Smooth muscle cell (in vitro differentiated cells): Measurements from ENCODE around the gene ACSL1. TPM values are rescaled to one million over a fixed set of nuclear protein-coding genes. Genes with fewer than 3 reads are reported as not detected.

Experiments
- DNase-seq: peaks from one replicate; lab custom pipeline; 2025; ENCODE audit not compliant: unreplicated experiment; lab: John Stamatoyannopoulos, UW
- H2AFZ ChIP-seq: fragments of 200-600 bp; sonication (generic); 2 replicates; pipeline ENCODE4 v1.6.0; 2016; ENCODE audit warnings: antibody characterized with exemption, low read depth, mild to moderate bottlenecking
- H3F3A ChIP-seq: fragments of 200-600 bp; sonication (generic); 2 replicates; pipeline ENCODE4 v1.6.0; 2017; ENCODE audit warnings: antibody characterized with exemption, low read depth
- H3K27ac ChIP-seq: fragments of 200-600 bp; sonication (generic); 2 replicates; pipeline ENCODE4 v1.5.1; 2016; ENCODE audit warnings: low read depth, mild to moderate bottlenecking
- H3K27me3 ChIP-seq: fragments of 200-600 bp; sonication (generic); 2 replicates; pipeline ENCODE4 v1.6.1; 2016; ENCODE audit warnings: low read depth, mild to moderate bottlenecking
- H3K36me3 ChIP-seq: fragments of 200-600 bp; sonication (generic); 2 replicates; pipeline ENCODE4 v1.5.1; 2016; ENCODE audit warnings: low read depth
- H3K4me1 ChIP-seq: fragments of 200-600 bp; sonication (generic); 2 replicates; pipeline ENCODE4 v1.5.1; 2016; ENCODE audit warnings: low read depth
- H3K4me2 ChIP-seq: fragments of 200-600 bp; sonication (generic); 2 replicates; pipeline ENCODE4 v1.6.0; 2016; ENCODE audit warnings: mild to moderate bottlenecking
- H3K4me3 ChIP-seq: fragments of 200-600 bp; sonication (generic); 2 replicates; pipeline ENCODE4 v1.5.1; 2016; ENCODE audit warnings: mild to moderate bottlenecking
- H3K79me2 ChIP-seq: fragments of 200-600 bp; sonication (generic); 2 replicates; pipeline ENCODE4 v1.6.0; 2016; ENCODE audit warnings: low read depth, mild to moderate bottlenecking
- H3K9ac ChIP-seq: fragments of 200-600 bp; sonication (generic); 2 replicates; pipeline ENCODE4 v1.6.0; 2016; ENCODE audit warnings: low read depth
- H3K9me3 ChIP-seq: fragments of 200-600 bp; sonication (generic); replicated peaks from 2 replicates; pipeline ENCODE4 v1.5.1; 2016; ENCODE audit warnings: low read depth
- H4K20me1 ChIP-seq: fragments of 200-600 bp; sonication (generic); 2 replicates; pipeline ENCODE4 v1.6.0; 2016; ENCODE audit warnings: low read depth
- CTCF ChIP-seq: fragments of 200-600 bp; sonication (generic); IDR thresholded peaks from 2 replicates; pipeline ENCODE4 v1.5.1; 2017; ENCODE audit warnings: borderline replicate concordance, mild to moderate bottlenecking, antibody characterized with exemption; ENCODE audit not compliant: insufficient read depth, poor library complexity, severe bottlenecking
- WGBS: methylation state at CpG from one replicate; pipeline ENCODE4 v1.1.7; 2016; ENCODE audit warnings: low lambda C conversion rate; 5-methylcytosine and 5-hydroxymethylcytosine counted together
- polyA plus RNA-seq: library from polyadenylated mRNA; unstranded; fragments of >200 nt; fragmentation: Nextera tagmentation; extraction: Ambion mirVana; gene quantifications from 2 replicates; pipeline ENCODE4 v1.2.1, GENCODE V29; 2016
- total RNA-seq: library from RNA; depleted of rRNA; stranded (reverse); fragments of >200 nt; gene quantifications from 2 replicates; pipeline ENCODE4 v1.2.3, GENCODE V29; 2014

Gene ACSL1
- total and polyA plus RNA-seq, 2 experiments from 2014 or later: 13.8 to 24.5 TPM

- Histone ChIP-seq H3K36me3 (no peaks in the 10 kb centered on the region), H4K20me1 (no peaks in the 10 kb centered on the region), H3K27me3 (no peaks in the 10 kb centered on the region), H3K4me1 (peaks cover 8% of the 10 kb centered on the region), H3K79me2 (peaks cover 12% of the 10 kb centered on the region), H3K4me3 (no peak overlapping the region), H3F3A (no peaks in the 10 kb centered on the region), H3K4me2 (no peak overlapping the region), H3K9ac (no peak overlapping the region), H3K27ac (no peak overlapping the region), H3K9me3 (no peaks in the 10 kb centered on the region), H2AFZ (no peak overlapping the region)
- WGBS: 96% methylated on average over 3 of the region's 3 CpGs
- no peak for TF ChIP-seq CTCF
- DNase-seq: no peak
Measured at GRCh38 chr4:184727430-184727829, 98.3 kb downstream of the ACSL1 start.

GRCh38 chr4:184722798-184723197 lies 103.0 kb downstream of the ACSL1 start:
- H3K4me2 ChIP-seq: no peak overlapping the region
- H3K36me3 ChIP-seq: no peaks in the 10 kb centered on the region
- no peak for TF ChIP-seq CTCF
- no peak overlapping the region for H3K27ac ChIP-seq
- H3K9ac ChIP-seq: no peak overlapping the region
- no peak overlapping the region for H2AFZ ChIP-seq
- no peaks in the 10 kb centered on the region for H4K20me1 ChIP-seq
- WGBS: 86% methylated on average over 1 of the region's 1 CpG
- no peak for DNase-seq
- no peaks in the 10 kb centered on the region for H3F3A ChIP-seq
- H3K27me3 ChIP-seq: no peaks in the 10 kb centered on the region
- H3K9me3 ChIP-seq: no peaks in the 10 kb centered on the region
- no peaks in the 10 kb centered on the region for H3K4me1 ChIP-seq
- no peak overlapping the region for H3K4me3 ChIP-seq
- no peaks in the 10 kb centered on the region for H3K79me2 ChIP-seq

GRCh38 chr4:184721254-184721653 lies 104.5 kb downstream of the ACSL1 start:
- no peak for TF ChIP-seq CTCF
- H3K9ac ChIP-seq: no peak overlapping the region

GRCh38 chr4:184719407-184719806 lies 106.4 kb downstream of the ACSL1 start:
- Histone ChIP-seq H3K27me3 (no peaks in the 10 kb centered on the region), H3K36me3 (no peaks in the 10 kb centered on the region), H3K4me2 (no peak overlapping the region), H3K27ac (no peak overlapping the region), H3K79me2 (no peaks in the 10 kb centered on the region), H3F3A (no peaks in the 10 kb centered on the region), H3K9me3 (no peaks in the 10 kb centered on the region), H3K9ac (no peak overlapping the region), H3K4me1 (no peaks in the 10 kb centered on the region), H2AFZ (no peak overlapping the region), H4K20me1 (no peaks in the 10 kb centered on the region), H3K4me3 (no peak overlapping the region)
- whole genome bisulfite sequencing: 98% methylated on average over 3 of the region's 3 CpGs
- DNase-seq: no peak
- TF ChIP-seq CTCF: no peak

More at GRCh38 chr4:184721254-184721653, 104.5 kb downstream of the ACSL1 start:
- Histone ChIP-seq H3K36me3 (no peaks in the 10 kb centered on the region), H2AFZ (no peak overlapping the region), H3K4me2 (no peak overlapping the region), H4K20me1 (no peaks in the 10 kb centered on the region), H3F3A (no peaks in the 10 kb centered on the region), H3K9me3 (no peaks in the 10 kb centered on the region), H3K27me3 (no peaks in the 10 kb centered on the region), H3K79me2 (no peaks in the 10 kb centered on the region), H3K27ac (no peak overlapping the region), H3K4me1 (no peaks in the 10 kb centered on the region), H3K4me3 (no peak overlapping the region)
- DNase-seq: no peak
